ENCODE measurements around the gene GJA5. TPM values are rescaled to one million over a fixed set of nuclear protein-coding genes. Genes with fewer than 3 reads are reported as not detected.

The GJA5 gene
- 10 to 100 TPM; 14.2 to 63.2 (median 39.6) TPM for total RNA-seq

GRCh38 chr1:147760481-147761260 is at the start of gene GJA5:
GJA5 (minus strand) TSS chr1:147760602; CDS start chr1:147759238, 1,364 bp downstream.
- DNase-seq (ENCODE audit: low spot score) (no peak), ATAC-seq (ENCODE audit: low FRiP score) (no peak)
- TF ChIP-seq CTCF (IDR thresholded peaks at IDR 0.05): no peak

GRCh38 chr1:147809236-147809635 is 48.8 kb upstream of the GJA5 start:
- ATAC-seq (ENCODE audit: low FRiP score) (no peak), DNase-seq (ENCODE audit: low spot score) (no peak)
- TF ChIP-seq CTCF (IDR thresholded peaks at IDR 0.05): no peak

GRCh38 chr1:147808025-147808424 is 47.6 kb upstream of the GJA5 start:
- no peak for TF ChIP-seq CTCF (IDR thresholded peaks at IDR 0.05)
- ATAC-seq (ENCODE audit: low FRiP score): peak; percentile 42
- no peak for DNase-seq (ENCODE audit: low spot score)

GRCh38 chr1:147807405-147807804 is 47.0 kb upstream of the GJA5 start:
- ATAC-seq (ENCODE audit: low FRiP score): no peak
- no peak for TF ChIP-seq CTCF (IDR thresholded peaks at IDR 0.05)
- DNase-seq (ENCODE audit: low spot score): no peak

GRCh38 chr1:147804942-147805723 is 44.7 kb upstream of the GJA5 start:
- no peak for DNase-seq (ENCODE audit: low spot score)

GRCh38 chr1:147800804-147801203 is 40.4 kb upstream of the GJA5 start:
- no peak for ATAC-seq (ENCODE audit: low FRiP score)

More at GRCh38 chr1:147804942-147805723, 44.7 kb upstream of the GJA5 start:
- ATAC-seq (ENCODE audit: low FRiP score): no peak
- TF ChIP-seq CTCF (IDR thresholded peaks at IDR 0.05): no peak

More at GRCh38 chr1:147800804-147801203, 40.4 kb upstream of the GJA5 start:
- no peak for TF ChIP-seq CTCF (IDR thresholded peaks at IDR 0.05)
- no peak for DNase-seq (ENCODE audit: low spot score)

Data from omental fat pad (tissue), 4 donors.